Stimulated activated CD8-positive, alpha-beta memory T cell treated with anti-CD3 and anti-CD28 coated beads, Interleukin-15, amount 100 ng/mL, for 48 hours (primary cell): ENCODE data around the gene SPINT2.
"Not testable (repeated sequence)": the region's sequence is repeated elsewhere in the genome, so short reads cannot be mapped to it uniquely, and the experiment has no call there.

ENCODE experiments used
- DNase-seq, 2 donors: peaks; one replicate each; pipeline ENCODE4 v3.0.0-alpha.2; 2020; ENCODE audit warnings: low read depth in 2 of 2

Gene SPINT2

GRCh38 chr19:38239816-38240215, 24.6 kb upstream of the SPINT2 start:
- DNase-seq = no peak

- DNase-seq = no peak
Measured at GRCh38 chr19:38243279-38243673, 21.1 kb upstream of the SPINT2 start.

- DNase-seq = no peak
Measured at GRCh38 chr19:38245826-38246498, 18.4 kb upstream of the SPINT2 start.

GRCh38 chr19:38247126-38247525, 17.2 kb upstream of the SPINT2 start:
- no peak for DNase-seq

GRCh38 chr19:38247734-38248268, 16.6 kb upstream of the SPINT2 start:
- no peak for DNase-seq

- DNase-seq = no peak
Measured at GRCh38 chr19:38248421-38248820, 16.0 kb upstream of the SPINT2 start.

- no peak for DNase-seq
Measured at GRCh38 chr19:38250428-38250820, 13.9 kb upstream of the SPINT2 start.

- no peak for DNase-seq
Measured at GRCh38 chr19:38250821-38251563, 13.4 kb upstream of the SPINT2 start.

GRCh38 chr19:38251564-38252051, 12.8 kb upstream of the SPINT2 start:
- DNase-seq = no peak

GRCh38 chr19:38252385-38252784, 12.0 kb upstream of the SPINT2 start:
- DNase-seq = no peak

GRCh38 chr19:38252941-38253691, 11.3 kb upstream of the SPINT2 start:
- DNase-seq = no peak

GRCh38 chr19:38253788-38254187, 10.6 kb upstream of the SPINT2 start:
- DNase-seq = no peak

GRCh38 chr19:38255383-38256014, 8.9 kb upstream of the SPINT2 start:
- no peak for DNase-seq

GRCh38 chr19:38261942-38262341, 2.4 kb upstream of the SPINT2 start:
- DNase-seq = not testable (repeated sequence)

GRCh38 chr19:38262585-38263268, 1.6 kb upstream of the SPINT2 start:
- DNase-seq = no peak

GRCh38 chr19:38263689-38264485, 486 bp upstream of the SPINT2 start:
- DNase-seq = peak; percentile 49 to 75

GRCh38 chr19:38265213-38265861, 964 bp downstream of the SPINT2 start:
- no peak for DNase-seq

GRCh38 chr19:38265921-38266429, 1.6 kb downstream of the SPINT2 start:
- DNase-seq = no peak

GRCh38 chr19:38266981-38267597, 2.7 kb downstream of the SPINT2 start:
- no peak for DNase-seq
